Ammon's horn (tissue), 1 donor: Measurements from ENCODE around the gene LY6G5B.

Source experiments
- DNase-seq: peaks from one replicate; pipeline ENCODE4 v3.0.0-alpha.2; 2016; ENCODE audit warnings: low spot score

LY6G5B gene

DNA sequence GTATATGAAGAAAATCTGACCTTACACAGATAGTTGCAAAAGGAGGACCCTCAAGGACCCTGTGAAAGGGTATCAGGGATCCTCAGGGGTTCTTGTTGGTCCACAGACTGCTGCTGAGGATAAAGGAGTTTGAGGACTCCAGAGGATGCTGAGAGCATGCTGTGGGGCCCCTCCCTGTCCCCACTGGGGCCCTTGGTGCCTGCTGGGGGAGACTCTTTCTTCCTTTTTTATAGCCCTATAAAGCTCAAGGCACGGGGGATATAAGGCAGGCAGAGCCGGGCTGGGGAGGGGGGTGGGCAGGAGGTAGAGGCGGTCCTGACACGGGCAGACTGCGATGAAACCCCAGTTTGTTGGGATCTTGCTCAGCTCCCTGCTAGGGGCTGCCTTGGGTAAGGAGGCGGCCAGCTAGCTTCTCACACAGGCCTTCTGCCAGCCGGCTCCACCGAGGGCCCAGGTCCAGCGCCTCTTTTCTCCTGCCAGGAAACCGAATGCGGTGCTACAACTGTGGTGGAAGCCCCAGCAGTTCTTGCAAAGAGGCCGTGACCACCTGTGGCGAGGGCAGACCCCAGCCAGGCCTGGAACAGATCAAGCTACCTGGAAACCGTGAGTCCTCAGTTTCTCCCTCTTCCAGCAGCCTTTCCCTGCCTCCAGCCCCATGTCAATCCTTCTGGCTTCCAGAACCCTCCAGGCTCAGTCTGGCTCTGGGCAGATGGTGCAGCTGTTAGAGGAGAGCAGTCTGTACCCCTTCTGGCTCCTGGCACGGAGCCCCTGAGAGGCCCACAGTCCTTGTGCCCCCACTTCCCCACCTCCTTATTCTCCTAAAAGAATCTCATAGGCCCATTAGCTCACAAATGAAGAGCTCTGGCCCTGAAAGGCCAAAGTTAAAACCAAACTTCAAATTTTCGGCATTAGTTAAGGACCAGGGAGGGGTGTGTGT lies 45.5 kb downstream of the LY6G5B start, which contains the start of gene LY6G6D:
TSS of gene LY6G6D (plus strand) at position 327 of the 937 bp plus-strand sequence. CDS start at position 335, 8 bp downstream.
- no peak for DNase-seq

DNA sequence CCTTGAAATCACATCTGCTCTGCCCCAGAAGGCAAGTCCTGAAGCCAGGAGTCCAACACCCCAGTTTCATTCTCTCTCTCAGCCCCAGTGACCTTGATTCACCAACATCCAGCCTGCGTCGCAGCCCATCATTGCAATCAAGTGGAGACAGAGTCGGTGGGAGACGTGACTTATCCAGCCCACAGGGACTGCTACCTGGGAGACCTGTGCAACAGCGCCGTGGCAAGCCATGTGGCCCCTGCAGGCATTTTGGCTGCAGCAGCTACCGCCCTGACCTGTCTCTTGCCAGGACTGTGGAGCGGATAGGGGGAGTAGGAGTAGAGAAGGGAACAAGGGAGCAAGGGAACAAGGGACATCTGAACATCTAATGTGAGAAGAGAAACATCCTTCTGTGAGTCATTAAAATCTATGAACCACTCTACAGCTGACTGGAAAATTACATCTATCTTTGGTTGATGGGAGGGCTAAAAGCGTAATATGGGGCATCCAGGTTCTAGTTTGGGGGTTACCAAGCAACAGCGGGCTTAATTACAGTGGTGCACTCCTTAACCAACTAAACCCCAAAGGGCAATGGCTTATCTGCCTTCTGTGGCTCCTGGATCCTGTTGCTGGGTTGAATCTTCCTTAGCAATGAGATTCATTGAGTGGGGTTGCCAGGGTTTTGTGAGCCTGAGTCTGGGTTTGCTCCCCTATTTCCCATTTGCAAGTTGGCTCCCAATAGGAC lies 47.9 kb downstream of the LY6G5B start:
- DNase-seq, result no peak

GRCh38 chr6:31718265-31718664 lies 48.5 kb downstream of the LY6G5B start:
- no peak for DNase-seq

DNA sequence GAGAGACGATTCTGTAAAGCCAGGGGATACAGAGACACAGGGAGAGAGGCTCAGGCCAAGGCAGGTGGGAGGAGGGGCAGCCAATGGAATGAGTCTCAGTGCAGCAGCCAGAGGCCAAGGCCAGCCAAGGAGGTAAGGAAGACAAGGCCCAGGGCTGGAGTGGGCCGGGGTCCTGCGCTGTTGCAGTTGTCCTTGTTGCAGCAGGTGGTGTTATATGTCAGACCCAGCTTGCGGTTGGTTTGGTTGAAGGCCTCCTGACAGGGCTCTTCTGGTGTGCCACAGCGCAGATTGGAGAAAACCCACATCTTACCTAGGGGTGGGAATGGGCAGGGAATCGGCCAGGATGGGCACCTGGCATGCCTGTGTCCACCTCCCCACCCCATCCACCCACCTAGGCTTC lies 49.2 kb downstream of the LY6G5B start:
- no peak for DNase-seq

DNA sequence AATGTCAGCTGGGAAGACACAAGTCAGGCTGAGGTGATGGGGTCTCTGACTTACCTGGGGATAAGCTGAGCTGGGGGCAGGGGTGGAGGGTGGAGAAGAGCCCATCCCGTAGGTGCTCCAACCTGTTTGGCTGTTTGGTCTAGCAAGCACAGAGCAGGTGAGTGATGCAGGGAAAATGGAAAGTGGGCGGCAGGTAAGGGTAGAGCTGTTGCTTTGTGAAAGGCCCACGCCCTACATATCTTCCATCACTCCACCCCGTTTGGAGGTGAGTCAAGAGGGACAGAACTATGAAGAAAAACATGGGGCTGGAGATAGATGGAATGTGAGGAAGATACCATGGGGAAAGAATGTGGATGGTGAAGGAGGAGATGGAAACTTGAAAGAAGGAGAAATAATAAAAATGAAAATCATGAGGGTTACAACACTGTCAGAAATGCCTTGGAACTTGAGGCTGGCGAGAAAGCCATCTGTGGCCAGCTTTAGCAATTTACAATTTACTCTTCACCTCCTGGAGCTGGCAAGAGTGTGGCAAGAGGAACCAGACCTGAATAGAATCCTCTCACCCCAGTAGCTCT lies 50.5 kb downstream of the LY6G5B start:
- DNase-seq, result no peak

GRCh38 chr6:31721351-31722020 lies 51.7 kb downstream of the LY6G5B start, which contains the start of gene LY6G6C:
TSS of gene LY6G6C (minus strand) at chr6:31721746. CDS start at chr6:31721679, 67 bp downstream.
- DNase-seq, result no peak

GRCh38 chr6:31722173-31722572 lies 52.4 kb downstream of the LY6G5B start:
- no peak for DNase-seq
